Stimulated activated CD4-positive, alpha-beta T cell treated with anti-CD3 and anti-CD28 coated beads, Interleukin-12 subunit alpha, Interleukin-12 subunit beta, amount 100 ng/mL, for 4 hours (primary cell): ENCODE measurements around the gene JAKMIP1.
"Not testable (repeated sequence)": the region's sequence is repeated elsewhere in the genome, so short reads cannot be mapped to it uniquely, and the experiment has no call there.

Experiments used
- DNase-seq: peaks from one replicate; pipeline ENCODE4 v3.0.0-alpha.2; 2020

JAKMIP1 gene

GRCh38 chr4:6028168-6028567 lies 172.2 kb downstream of the JAKMIP1 start:
- no peak for DNase-seq

- DNase-seq, result no peak
Observed at GRCh38 chr4:6027392-6027791, 173.0 kb downstream of the JAKMIP1 start.

- DNase-seq, result no peak
Observed at GRCh38 chr4:6024313-6024960, 175.9 kb downstream of the JAKMIP1 start.

- DNase-seq, result no peak
Observed at GRCh38 chr4:6023731-6024130, 176.6 kb downstream of the JAKMIP1 start.

GRCh38 chr4:6022607-6023288 lies 177.6 kb downstream of the JAKMIP1 start:
- DNase-seq, result no peak

- no peak for DNase-seq
Observed at GRCh38 chr4:6021831-6022606, 178.3 kb downstream of the JAKMIP1 start.

- DNase-seq, result no peak
Observed at GRCh38 chr4:6020613-6021012, 179.7 kb downstream of the JAKMIP1 start.

GRCh38 chr4:6019316-6020263 lies 180.8 kb downstream of the JAKMIP1 start:
- DNase-seq, result peak; percentile 7

- DNase-seq, result no peak
Observed at GRCh38 chr4:6018331-6018730, 182.0 kb downstream of the JAKMIP1 start, which contains the start of gene C4orf50. Gene C4orf50 (minus strand): TSS chr4:6018431.

- no peak for DNase-seq
Observed at GRCh38 chr4:6017800-6018199, 182.5 kb downstream of the JAKMIP1 start.

- no peak for DNase-seq
Observed at GRCh38 chr4:6017030-6017429, 183.3 kb downstream of the JAKMIP1 start.

- DNase-seq, result no peak
Observed at GRCh38 chr4:6013564-6013963, 186.8 kb downstream of the JAKMIP1 start.

- DNase-seq, result no peak
Observed at GRCh38 chr4:6012200-6012599, 188.1 kb downstream of the JAKMIP1 start.

GRCh38 chr4:6011686-6012085 lies 188.7 kb downstream of the JAKMIP1 start:
- DNase-seq, result no peak

- DNase-seq, result no peak
Observed at GRCh38 chr4:6011271-6011671, 189.1 kb downstream of the JAKMIP1 start.

- no peak for DNase-seq
Observed at GRCh38 chr4:6010789-6011188, 189.6 kb downstream of the JAKMIP1 start.

GRCh38 chr4:6009452-6009851 lies 190.9 kb downstream of the JAKMIP1 start:
- no peak for DNase-seq

- no peak for DNase-seq
Observed at GRCh38 chr4:6008766-6009385, 191.5 kb downstream of the JAKMIP1 start.

GRCh38 chr4:6008092-6008551 lies 192.2 kb downstream of the JAKMIP1 start:
- no peak for DNase-seq

- DNase-seq, result no peak
Observed at GRCh38 chr4:6005175-6005574, 195.2 kb downstream of the JAKMIP1 start.

- not testable (repeated sequence) for DNase-seq
Observed at GRCh38 chr4:6003485-6003884, 196.9 kb downstream of the JAKMIP1 start.

GRCh38 chr4:6002926-6003325 lies 197.4 kb downstream of the JAKMIP1 start:
- DNase-seq, result no peak
